ENCODE measurements around the gene GPI.
"Not testable (repeated sequence)": the region's sequence is repeated elsewhere in the genome, so short reads cannot be mapped to it uniquely, and the experiment has no call there.

The GPI gene

DNA sequence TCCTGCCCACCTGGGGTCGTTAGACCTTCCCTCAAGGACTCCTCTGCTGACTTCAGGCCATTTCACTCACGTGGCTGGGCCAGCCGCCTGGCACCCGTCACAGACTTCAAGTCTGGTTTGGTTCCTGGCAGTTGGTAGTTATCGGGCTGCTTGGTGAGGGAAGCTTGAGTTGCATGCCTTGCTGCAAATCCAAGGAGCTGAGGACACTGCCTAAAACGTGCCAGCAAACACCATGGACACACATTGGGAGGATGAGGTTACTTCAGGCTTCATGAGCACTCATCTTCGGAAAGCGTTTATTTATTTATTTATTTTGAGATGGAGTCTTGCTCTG lies 2.6 kb downstream of the GPI start:
- no peak for DNase-seq (ENCODE audit: low read depth in 2 of 2)

GRCh38 chr19:34368338-34368737 lies 3.3 kb downstream of the GPI start:
- no peak for DNase-seq (ENCODE audit: low read depth in 2 of 2)

- not testable (repeated sequence) for DNase-seq (ENCODE audit: low read depth in 2 of 2)
Observed at GRCh38 chr19:34369166-34369565, 4.2 kb downstream of the GPI start.

DNA sequence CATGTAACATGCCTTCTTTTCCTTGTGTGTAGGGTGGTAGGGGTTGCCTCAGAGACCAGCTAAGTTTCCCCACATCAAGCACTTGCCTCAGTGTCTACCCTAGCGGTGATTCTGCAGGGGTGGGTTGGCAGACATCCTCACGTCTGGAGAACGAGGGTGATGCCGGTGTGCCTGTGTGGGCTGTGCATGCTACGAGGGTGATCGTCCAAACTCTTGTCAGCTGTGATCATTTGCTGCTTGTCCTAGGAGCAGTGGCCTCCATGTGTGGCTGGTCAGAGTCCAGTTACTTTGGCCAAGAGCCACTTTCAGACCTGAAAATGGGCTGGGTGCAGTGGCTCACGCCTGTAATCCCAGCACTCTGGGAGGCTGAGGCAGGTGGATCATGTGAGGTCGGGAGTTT lies 5.1 kb downstream of the GPI start:
- no peak for DNase-seq (ENCODE audit: low read depth in 2 of 2)

GRCh38 chr19:34370983-34371382 lies 6.0 kb downstream of the GPI start:
- no peak for DNase-seq (ENCODE audit: low read depth in 2 of 2)

DNA sequence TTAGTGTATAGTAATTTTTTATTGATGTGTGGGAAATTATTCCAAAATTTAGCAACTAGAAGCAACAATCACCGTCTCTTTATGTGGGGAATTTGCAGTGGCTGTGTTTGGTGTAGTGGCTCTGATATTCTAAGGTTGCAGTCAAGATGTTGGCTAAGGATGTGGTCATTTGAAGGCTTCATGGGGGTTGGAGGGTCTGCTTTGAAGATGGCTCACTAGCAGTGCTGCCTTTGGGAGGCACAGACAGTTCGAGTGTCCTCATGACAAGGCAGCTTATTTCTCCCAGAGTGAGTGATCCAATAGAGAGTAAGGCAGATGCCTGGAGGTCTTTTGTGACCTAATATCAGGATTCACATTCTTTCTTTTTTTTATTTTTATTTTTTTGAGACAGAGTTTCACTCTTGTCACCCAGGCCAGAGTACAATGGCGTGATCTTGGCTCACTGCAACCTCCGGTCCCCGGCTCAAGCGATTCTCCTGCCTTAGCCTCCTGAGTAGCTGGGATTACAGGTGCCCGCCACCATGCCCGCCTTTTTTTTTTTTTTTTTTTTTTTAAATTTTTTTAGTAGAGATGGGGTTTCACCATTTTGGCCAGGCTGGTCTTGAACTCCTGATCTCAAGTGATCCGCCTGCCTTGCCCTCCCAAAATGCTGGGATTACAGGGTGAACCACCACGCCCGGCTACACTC lies 8.7 kb downstream of the GPI start:
- DNase-seq (ENCODE audit: low read depth in 2 of 2), result no peak

DNA sequence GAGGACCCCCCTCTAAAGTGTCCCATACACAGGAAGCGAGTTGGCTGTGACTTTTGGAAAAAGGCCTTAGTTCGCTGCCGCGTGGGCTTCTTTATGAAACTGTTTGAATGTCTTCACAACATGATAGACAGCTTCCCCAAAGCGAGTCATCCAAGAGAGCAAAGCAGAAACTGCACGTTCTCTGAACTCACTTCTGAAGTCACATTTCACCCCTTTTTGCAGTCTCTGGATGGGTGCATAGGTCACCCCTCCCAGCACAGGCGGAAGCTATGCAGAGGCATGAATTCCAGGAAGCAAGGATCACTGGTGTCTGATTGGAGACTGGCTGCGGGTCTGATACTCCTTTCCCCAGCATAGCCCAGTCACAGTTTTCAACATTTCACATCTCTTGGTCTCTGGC lies 10.6 kb downstream of the GPI start:
- DNase-seq (ENCODE audit: low read depth in 2 of 2), result no peak

DNA sequence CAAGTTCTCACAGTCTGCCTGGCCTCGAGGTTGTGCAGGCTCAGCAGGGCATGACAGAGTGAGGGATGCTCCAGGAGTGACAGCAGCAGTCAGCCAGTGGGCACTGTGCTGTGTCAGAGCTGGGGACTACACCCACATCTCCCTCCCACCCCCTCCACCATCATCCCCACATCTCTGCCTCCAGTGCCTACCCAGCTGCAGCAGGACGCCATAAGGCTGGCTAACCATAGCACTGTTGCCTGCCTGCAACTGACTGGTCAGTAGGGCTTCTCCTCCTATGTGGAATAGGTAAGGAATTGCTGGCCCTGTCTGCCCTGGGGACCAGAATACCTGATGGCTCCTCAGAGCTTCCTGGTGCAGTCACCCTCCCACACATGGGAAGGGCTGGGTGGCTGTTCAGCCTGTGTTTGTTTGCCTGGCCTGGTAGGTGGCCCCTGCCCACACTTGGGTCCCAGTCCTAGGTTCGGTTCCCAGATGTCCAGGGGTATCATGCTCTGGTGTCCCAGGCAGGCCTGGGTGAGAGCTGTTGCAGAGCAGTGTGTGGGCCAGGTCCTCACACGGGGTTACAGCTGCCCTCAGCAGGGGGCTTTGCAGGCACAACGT lies 15.7 kb downstream of the GPI start:
- no peak for DNase-seq (ENCODE audit: low read depth in 2 of 2)

DNA sequence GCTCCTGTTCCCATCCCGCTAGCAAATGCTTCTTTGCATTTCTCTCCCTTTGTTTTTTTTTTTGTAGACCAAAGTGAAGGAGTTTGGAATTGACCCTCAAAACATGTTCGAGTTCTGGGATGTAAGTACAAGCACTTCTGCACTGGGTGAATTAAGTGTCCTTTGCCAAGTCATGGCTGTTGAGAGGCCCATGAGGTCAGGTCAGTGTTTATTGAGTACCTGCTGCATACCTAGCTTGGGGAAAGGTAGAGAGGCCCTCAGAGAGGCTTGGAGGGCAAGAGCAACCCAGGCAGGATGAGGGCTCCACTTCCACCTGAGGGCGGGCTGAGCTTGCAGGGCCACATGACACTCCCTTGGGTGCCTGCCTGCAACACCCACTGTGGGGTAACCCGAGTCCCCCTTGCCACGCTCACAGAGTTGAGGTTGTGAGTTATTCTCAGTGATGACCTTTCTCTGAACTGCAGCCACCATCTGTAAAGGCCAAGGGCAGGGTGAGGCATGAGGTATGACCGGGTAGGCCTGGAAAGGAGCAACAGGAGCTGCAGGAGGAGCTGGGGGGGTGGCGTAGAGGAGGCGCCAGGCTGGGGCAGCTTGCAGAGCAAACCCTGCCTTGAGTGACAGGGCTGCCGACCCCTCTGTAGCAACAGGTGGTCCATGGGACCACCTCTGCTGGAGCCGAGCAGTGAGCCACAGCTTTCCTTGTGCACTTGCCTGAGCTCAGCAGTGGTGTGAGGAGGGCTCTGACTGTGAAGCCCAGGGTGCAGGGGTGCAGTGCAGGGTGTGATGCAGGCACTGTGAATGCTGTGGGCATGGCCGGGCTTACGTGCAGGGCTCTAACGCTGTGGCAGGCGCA lies 16.6 kb downstream of the GPI start:
- no peak for DNase-seq (ENCODE audit: low read depth in 2 of 2)

GRCh38 chr19:34382471-34382870 lies 17.5 kb downstream of the GPI start:
- DNase-seq (ENCODE audit: low read depth in 2 of 2), result no peak

GRCh38 chr19:34383599-34383998 lies 18.6 kb downstream of the GPI start:
- no peak for DNase-seq (ENCODE audit: low read depth in 2 of 2)

GRCh38 chr19:34386645-34387445 lies 21.8 kb downstream of the GPI start:
- no peak for DNase-seq (ENCODE audit: low read depth in 2 of 2)

DNA sequence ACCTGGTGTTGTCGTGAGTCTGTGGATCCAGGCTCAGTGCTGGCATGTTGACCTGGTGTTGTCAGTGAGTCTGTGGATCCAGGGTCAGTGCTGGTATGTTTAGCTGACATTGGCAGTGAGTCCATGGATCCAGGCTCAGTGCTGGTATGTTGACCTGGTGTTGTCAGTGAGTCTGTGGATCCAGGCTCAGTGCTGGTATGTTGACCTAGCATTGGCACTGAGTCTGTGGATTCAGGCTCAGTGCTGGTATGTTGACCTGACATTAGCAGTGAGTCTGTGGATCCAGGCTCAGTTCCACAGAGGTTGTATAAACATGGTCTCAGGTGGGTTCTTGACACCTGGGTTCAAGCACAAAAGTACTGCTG lies 22.4 kb downstream of the GPI start:
- DNase-seq (ENCODE audit: low read depth in 2 of 2), result no peak

GRCh38 chr19:34388745-34389144 lies 23.7 kb downstream of the GPI start:
- DNase-seq (ENCODE audit: low read depth in 2 of 2), result not testable (repeated sequence)

GRCh38 chr19:34391813-34392212 lies 26.8 kb downstream of the GPI start:
- DNase-seq (ENCODE audit: low read depth in 2 of 2), result no peak

- DNase-seq (ENCODE audit: low read depth in 2 of 2), result no peak
Observed at GRCh38 chr19:34393031-34393430, 28.0 kb downstream of the GPI start.

GRCh38 chr19:34393629-34394028 lies 28.6 kb downstream of the GPI start:
- no peak for DNase-seq (ENCODE audit: low read depth in 2 of 2)

GRCh38 chr19:34397853-34398252 lies 32.9 kb downstream of the GPI start:
- no peak for DNase-seq (ENCODE audit: low read depth in 2 of 2)

- DNase-seq (ENCODE audit: low read depth in 2 of 2), result no peak
Observed at GRCh38 chr19:34399886-34400285, 34.9 kb downstream of the GPI start.

DNA sequence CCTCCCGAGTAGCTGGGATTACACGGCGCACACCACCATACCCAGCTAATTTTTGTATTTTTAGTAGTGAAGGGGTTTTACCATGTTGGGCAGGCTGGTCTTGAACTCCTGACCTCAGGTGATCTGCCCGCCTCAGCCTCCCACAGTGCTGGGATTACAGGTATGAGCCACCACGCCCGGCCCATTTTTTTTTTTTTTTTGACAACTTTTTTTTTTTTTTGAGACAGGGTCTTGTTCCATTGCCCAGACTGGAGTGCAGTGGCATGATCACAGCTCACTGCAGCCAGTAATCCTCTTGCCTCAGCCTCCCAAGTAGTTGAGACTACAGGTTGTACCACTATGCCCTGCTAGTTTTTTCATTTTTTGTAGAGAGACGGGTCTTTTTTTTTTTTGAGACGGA lies 35.8 kb downstream of the GPI start:
- not testable (repeated sequence) for DNase-seq (ENCODE audit: low read depth in 2 of 2)

DNA sequence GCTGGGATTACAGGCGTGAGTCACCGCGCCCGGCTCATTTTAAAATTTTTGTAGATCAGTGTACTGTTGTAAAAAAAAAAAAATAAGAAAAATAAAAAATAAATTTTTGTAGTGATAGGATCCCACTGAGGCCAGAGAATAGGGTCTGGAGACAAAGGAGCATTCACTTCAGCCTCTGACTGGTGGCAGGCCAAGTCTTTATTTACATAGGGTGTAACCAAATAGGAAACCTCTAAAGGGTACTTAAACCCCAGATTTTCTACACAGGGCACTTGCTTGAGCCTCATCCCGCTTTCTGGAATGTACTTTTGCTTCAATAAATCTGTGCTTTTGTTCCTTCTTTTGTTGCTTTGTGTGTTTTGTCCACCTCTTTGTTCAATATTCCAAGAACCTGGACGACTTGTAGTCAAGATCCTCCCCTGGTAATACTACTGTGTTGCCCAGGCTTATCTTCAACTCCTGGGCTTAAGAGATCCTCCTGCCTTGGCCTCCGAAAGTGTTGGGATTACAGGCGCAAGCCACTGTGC lies 37.1 kb downstream of the GPI start:
- DNase-seq (ENCODE audit: low read depth in 2 of 2), result no peak

- no peak for DNase-seq (ENCODE audit: low read depth in 2 of 2)
Observed at GRCh38 chr19:34403784-34404108, 38.8 kb downstream of the GPI start.
